ENCODE measurements around the gene ZNF577. TPM values are rescaled to one million over a fixed set of nuclear protein-coding genes. Genes with fewer than 3 reads are reported as not detected.

The ZNF577 gene
- total and polyA plus RNA-seq, 2 of the 4 experiments (the other 2 are of a cell fraction), result 2.9 to 5.8 TPM

DNA sequence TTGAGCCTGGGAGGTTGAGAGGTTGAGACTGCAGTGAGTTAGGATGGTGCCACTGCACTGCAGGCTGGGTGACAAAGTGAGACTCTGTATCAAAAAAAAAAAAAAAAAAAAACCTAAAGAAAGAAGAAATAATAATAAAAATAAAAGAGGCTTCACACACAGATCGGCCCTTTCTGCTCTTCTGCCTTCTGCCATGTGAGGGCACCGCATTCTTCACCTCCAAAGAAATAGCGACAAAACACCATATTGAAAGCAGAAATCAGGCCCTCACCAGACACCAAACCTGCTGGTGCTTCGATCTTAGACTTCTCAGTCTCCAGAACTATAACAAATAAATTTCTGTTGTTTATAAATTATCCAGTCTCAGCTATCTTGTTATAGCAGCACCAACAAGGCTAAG, 14.1 kb upstream of the ZNF577 start:
- no peak overlapping the region for H3K4me3 ChIP-seq (ENCODE audit: insufficient read depth, low read depth, low read length)
- H2AFZ ChIP-seq (replicated peaks; ENCODE audit: low read length, poor library complexity), result no peak overlapping the region
- no peaks in the 10 kb centered on the region for H4K20me1 ChIP-seq (ENCODE audit: insufficient read depth, low read length)
- H3K23ac ChIP-seq (ENCODE audit: low read depth, low read length), result no peak overlapping the region
- no peak overlapping the region for H2BK5ac ChIP-seq (ENCODE audit: low read depth, low read length, poor library complexity, severe bottlenecking)
- H3K9ac ChIP-seq (ENCODE audit: low read depth, low read length), result no peak overlapping the region
- H3K4me2 ChIP-seq (ENCODE audit: low read depth, low read length), result no peak overlapping the region
- H2BK20ac ChIP-seq (ENCODE audit: low read depth, low read length), result no peak overlapping the region
- no peaks in the 10 kb centered on the region for H3K4me1 ChIP-seq (ENCODE audit: control insufficient read depth, insufficient read depth, low read length)
- ATAC-seq (ENCODE audit: low read depth) (no peak), DNase-seq (no peak)
- POLR2A ChIA-PET (ENCODE audit: unreplicated experiment), result no interaction called here
- H3K56ac ChIP-seq (ENCODE audit: extremely low read depth, insufficient read depth, low read length), result no peak overlapping the region
- H2BK120ac ChIP-seq (ENCODE audit: low read depth, low read length), result no peak overlapping the region
- in situ Hi-C loops (cut with MboI; ENCODE audit: low sequenced_read_pairs), result no loop called here
- H2AK9ac ChIP-seq (replicated peaks; ENCODE audit: low read depth, low read length, poor library complexity), result no peak overlapping the region
- intact Hi-C loops (cut with micrococcal nuclease), result no loop called here
- no TSS peak for BruUV-seq (replicated peaks)
- CTCF ChIA-PET, result no interaction called here
- H3K14ac ChIP-seq (replicated peaks; ENCODE audit: low read depth, low read length), result no peak overlapping the region
- dilution Hi-C loops (cut with HindIII; ENCODE audit: low sequenced_read_pairs, unreplicated experiment), result no loop called here
- H2AK5ac ChIP-seq (ENCODE audit: low read depth, low read length), result no peak overlapping the region
- H2BK15ac ChIP-seq (ENCODE audit: low read depth, low read length), result no peak overlapping the region
- H3K4ac ChIP-seq (ENCODE audit: low read depth, low read length), result no peak overlapping the region
- TF ChIP-seq SMC3 (IDR thresholded peaks at IDR 0.05; ENCODE audit: low read depth, low read length), result no peak
- TF ChIP-seq, protein P1, sequence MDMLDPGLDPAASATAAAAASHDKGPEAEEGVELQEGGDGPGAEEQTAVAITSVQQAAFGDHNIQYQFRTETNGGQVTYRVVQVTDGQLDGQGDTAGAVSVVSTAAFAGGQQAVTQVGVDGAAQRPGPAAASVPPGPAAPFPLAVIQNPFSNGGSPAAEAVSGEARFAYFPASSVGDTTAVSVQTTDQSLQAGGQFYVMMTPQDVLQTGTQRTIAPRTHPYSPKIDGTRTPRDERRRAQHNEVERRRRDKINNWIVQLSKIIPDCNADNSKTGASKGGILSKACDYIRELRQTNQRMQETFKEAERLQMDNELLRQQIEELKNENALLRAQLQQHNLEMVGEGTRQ (IDR thresholded peaks at IDR 0.05; ENCODE audit: low read depth, low read length), result no peak
- TF ChIP-seq RAD21 (IDR thresholded peaks at IDR 0.05; ENCODE audit: low read length), result no peak
- TF ChIP-seq RFX5 (IDR thresholded peaks at IDR 0.05; ENCODE audit: low read depth, low read length), result no peak
- TF ChIP-seq, protein P2, sequence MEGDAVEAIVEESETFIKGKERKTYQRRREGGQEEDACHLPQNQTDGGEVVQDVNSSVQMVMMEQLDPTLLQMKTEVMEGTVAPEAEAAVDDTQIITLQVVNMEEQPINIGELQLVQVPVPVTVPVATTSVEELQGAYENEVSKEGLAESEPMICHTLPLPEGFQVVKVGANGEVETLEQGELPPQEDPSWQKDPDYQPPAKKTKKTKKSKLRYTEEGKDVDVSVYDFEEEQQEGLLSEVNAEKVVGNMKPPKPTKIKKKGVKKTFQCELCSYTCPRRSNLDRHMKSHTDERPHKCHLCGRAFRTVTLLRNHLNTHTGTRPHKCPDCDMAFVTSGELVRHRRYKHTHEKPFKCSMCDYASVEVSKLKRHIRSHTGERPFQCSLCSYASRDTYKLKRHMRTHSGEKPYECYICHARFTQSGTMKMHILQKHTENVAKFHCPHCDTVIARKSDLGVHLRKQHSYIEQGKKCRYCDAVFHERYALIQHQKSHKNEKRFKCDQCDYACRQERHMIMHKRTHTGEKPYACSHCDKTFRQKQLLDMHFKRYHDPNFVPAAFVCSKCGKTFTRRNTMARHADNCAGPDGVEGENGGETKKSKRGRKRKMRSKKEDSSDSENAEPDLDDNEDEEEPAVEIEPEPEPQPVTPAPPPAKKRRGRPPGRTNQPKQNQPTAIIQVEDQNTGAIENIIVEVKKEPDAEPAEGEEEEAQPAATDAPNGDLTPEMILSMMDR (conservative IDR thresholded peaks at IDR 0.05; ENCODE audit: low read depth, low read length), result 0 out of 2 replicates have a peak, but pooled peaks have one; percentile 8
- TF ChIP-seq MAZ (IDR thresholded peaks at IDR 0.05; ENCODE audit: borderline replicate concordance, low read depth, low read length), result no peak
- no peak overlapping the region for H4K8ac ChIP-seq (ENCODE audit: low read depth in 2 of 2, low read length in 2 of 2)
- no peak overlapping the region for H3K27ac ChIP-seq (ENCODE audit: insufficient read depth, low read length)
- no peaks in the 10 kb centered on the region for H3K27me3 ChIP-seq (ENCODE audit: control insufficient read depth, insufficient read depth, low read length)
- no peak overlapping the region for H4K91ac ChIP-seq (ENCODE audit: insufficient read depth, low read depth, low read length)
- peaks cover 20% of the 10 kb centered on the region for H3K36me3 ChIP-seq (ENCODE audit: control insufficient read depth, insufficient read depth, low read length)
- H3K18ac ChIP-seq (ENCODE audit: low read depth, low read length), result no peak overlapping the region
- H3K9me3 ChIP-seq (ENCODE audit: control insufficient read depth, insufficient read depth, low read length), result peaks cover 12% of the 10 kb centered on the region; the same call in 1 of the 2 replicates
- H3K9me1 ChIP-seq (ENCODE audit: insufficient read depth, low read length), result no peaks in the 10 kb centered on the region
- no peak overlapping the region for H4K5ac ChIP-seq (ENCODE audit: low read depth, low read length)
- H3K79me1 ChIP-seq (ENCODE audit: low read depth in 1 of 2, low read length in 2 of 2), result peaks cover 19 to 30% of the 10 kb centered on the region in 2 experiments
- no CpG with 5 or more reads among the region's 4 CpGs for WGBS, 2 experiments (ENCODE audit: extremely low coverage in 2 of 2, insufficient read length in 1 of 2)

Data from IMR-90 (cell line).